ENCODE measurements around the gene METTL1.

METTL1 gene

GRCh38 chr12:57769594-57769993, 2.3 kb downstream of the METTL1 start:
- no peak for DNase-seq (ENCODE audit: low read depth in 2 of 2)

DNA sequence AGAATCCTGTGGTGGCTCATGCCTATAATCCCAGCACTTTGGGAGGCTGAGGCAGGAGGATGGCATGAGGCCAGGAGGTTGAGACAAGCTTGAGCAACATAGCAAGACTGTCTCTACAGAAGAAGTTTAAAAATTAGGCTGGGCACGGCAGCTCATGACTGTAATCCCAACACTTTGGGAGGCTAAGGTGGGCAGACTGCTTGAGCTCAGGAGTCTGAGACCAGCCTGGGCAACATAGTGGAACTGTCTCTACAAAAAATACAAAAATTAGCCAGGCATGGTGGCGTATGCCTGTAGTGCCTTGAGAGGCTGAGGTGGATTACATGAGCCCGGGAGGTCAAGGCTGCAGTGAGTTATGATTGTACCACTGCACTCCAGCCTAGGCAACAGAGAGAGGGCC, 4.0 kb downstream of the METTL1 start:
- no peak for DNase-seq (ENCODE audit: low read depth in 2 of 2)

- DNase-seq (ENCODE audit: low read depth in 2 of 2): no peak
Measured at GRCh38 chr12:57767305-57767698, 4.6 kb downstream of the METTL1 start.

DNA sequence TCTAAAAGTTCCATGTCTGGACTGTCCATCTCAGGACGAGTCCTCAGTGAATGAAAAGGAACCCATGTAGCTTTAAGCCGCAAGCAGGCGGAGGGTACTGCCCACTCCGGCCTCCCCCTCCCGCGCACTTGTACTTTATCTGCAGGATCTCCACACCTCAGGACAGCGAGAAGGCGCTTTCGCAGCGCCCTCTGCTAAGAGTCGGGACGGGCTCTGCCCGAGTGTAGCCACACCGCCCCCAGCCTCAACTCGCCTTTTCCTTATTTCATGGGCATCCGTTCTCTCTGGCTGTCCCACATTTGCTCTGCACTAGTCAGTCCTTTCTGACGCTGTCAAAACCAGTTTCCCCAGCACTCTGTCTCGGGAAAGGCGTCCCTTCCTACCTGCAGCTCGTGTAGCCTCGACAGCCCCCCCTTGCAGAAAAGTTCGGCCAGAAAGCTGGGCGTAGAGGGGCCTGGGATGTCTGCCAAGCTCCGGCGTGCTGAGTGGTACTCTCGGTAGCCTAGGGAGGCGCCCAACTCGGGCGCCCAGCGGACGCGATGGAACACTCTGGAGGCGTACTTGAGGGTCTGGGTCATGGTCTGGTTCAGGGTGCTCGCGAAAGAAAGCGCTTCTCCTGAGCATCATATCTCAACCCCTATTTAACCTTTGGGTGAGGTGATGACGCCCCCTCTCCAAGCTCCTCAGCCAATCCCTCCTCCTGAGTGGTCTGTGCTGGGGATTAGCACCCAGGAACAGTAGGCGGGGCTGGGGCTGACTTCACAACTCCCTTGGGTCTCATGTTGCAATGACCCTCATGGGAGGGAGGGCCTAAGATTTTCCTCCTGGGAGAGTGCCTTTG, 5.2 kb downstream of the METTL1 start, which contains the start of gene CYP27B1:
Gene CYP27B1 (minus strand): TSS at position 615 of the 841 bp plus-strand sequence. CDS start 37 bp downstream, at position 578.
- no peak for DNase-seq (ENCODE audit: low read depth in 2 of 2)

DNA sequence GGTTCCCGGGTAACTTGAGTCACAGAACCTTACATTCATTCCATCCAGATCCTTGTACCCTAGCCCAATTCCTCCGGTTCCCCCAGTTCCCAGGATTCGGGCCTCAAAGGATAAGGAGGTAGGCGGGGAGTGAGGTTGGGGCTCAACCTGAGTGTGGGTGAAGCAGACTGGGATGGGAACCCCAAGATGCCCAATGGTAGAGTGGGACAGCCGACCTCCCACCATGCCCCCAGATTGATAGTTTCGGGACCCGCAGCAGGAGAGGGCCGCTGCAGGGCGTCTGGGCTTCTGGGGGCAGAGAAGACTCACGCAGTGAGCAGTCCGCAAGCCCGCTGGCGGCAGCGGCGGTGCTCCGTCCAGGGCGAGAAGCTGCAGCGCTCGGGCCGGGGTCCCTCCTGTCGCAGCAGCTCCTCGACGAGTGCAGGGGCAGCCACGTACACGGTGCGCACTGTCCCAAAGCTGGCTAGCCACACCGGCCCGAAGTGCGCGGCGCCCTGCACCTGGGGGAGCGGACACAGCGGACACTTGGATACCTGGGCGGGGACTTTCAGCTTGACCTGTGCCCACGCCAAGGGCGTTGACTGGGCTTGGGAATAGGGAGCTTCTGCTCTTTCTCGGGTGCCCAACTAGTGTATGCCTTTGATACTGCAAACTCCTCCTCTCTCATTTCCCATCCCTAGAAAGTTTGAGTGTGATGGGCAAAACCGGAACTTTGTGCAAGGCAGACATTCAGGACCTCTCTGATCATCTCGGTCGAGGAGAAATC, 6.0 kb downstream of the METTL1 start:
- no peak for DNase-seq (ENCODE audit: low read depth in 2 of 2)

GRCh38 chr12:57765003-57765697, 6.8 kb downstream of the METTL1 start:
- DNase-seq (ENCODE audit: low read depth in 2 of 2): no peak

DNA sequence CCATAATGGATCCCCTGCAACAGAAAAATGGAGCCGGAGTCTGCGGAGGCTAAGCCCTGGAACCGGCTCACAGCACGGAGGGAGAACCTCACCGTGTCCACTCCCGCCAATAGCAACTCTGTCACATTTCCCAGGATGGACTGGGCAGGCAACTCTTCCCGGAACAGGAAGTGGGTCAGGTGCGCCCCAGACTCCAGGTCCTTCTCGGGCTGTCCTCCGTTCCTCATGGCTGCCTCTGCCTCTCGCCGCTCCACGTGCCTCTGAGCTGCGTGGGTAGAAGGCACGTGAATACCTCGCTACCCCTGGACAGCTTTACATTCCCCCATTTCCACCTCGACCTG, 7.3 kb downstream of the METTL1 start:
- DNase-seq (ENCODE audit: low read depth in 2 of 2): no peak

DNA sequence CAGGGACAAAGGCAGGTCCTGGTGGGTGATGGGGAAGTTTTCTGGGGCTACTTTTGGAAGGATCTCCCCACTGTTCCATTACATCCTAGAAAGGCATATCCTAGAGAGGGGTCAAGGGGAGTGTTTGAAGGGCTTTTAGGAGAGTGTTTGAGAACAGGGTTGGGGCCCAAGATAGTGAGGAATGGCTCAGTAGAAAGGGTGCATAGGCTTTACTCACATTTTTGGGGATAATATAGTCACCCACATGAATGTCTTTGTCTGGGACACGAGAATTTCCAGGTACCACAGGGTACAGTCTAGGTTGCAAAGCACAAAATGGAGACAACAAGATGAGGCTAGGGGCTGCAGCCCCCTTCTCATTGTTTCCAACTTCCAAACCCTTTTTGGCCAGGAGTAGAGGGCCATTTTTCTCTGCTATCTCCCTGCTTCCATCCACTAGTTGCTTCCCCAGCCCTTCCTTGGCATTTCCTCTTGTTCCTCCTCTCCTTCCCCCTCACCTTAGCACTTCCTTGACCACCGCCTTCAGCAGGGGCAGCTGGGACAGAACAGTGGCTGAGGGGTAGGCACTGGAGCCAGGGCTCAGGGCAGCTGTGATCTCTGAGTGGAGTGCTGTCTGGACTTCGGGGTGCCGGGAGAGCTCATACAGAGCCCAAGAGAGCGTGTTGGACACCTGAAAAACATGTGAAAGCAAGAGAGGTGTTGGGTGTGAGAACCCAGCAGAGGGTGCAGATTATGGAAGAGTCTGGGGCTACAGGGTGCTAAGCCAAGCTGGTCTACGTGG, 7.8 kb downstream of the METTL1 start:
- no peak for DNase-seq (ENCODE audit: low read depth in 2 of 2)

GRCh38 chr12:57762463-57762862, 9.4 kb downstream of the METTL1 start:
- DNase-seq (ENCODE audit: low read depth in 2 of 2): no peak

DNA sequence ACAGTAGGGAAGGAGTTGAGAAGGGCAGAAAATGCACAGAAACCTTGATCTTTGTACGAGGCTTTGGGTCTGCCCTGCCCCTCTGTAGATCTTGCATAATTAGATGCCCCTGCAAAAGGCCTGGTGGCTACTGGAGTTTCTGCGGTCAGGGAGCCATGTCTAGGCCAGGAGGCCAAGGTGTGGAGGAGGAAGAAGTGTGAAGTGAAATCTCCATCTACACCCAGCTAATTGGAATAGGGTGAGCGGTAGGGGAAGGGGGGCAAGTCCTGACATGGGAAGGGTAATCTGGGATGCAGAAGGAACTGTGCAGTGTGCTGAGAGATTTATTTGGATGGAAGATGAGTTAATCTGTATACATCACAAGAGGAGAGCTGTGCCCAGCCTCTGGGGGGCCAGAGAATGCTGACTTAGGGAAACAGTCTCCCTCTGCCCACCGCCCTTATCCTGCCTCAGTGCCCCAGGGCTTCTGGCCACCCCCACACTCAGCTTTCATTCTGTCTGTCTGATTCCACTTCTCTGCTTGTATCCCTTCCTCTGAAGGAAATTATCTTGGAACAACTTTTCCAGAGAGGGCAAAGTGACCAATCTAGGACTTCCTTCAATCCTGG, 10.4 kb downstream of the METTL1 start:
- DNase-seq (ENCODE audit: low read depth in 2 of 2): no peak

- no peak for DNase-seq (ENCODE audit: low read depth in 2 of 2)
Measured at GRCh38 chr12:57760347-57760982, 11.4 kb downstream of the METTL1 start.

DNA sequence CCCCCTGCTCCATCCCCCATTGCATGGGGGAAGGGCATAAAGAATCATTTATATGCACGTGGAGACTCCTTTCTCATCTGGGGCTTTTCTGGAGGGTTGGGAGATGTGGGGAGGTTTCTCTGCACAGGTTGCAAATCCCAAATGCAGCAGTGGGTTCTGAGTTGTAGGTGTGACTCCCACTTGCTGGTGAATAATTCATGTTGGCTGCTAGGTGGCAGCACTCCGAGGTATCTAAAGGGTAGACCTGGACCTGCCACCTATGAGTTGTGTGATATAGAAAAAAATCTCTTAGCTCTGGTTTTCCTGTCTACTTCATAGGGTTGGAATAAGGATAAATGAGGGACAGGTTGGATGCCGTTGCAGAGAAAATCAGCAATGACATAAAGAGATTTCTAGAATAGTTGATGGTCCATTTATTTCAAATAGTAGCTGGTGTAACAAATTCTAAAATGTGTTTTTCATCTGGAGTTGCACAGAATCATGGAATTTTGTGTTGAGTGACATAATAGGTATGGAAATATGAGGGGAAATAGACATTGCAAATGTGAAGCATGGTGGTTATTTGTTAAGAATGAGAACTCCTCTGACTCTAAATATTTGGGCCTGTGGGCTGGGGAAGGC, 12.4 kb downstream of the METTL1 start:
- no peak for DNase-seq (ENCODE audit: low read depth in 2 of 2)

DNA sequence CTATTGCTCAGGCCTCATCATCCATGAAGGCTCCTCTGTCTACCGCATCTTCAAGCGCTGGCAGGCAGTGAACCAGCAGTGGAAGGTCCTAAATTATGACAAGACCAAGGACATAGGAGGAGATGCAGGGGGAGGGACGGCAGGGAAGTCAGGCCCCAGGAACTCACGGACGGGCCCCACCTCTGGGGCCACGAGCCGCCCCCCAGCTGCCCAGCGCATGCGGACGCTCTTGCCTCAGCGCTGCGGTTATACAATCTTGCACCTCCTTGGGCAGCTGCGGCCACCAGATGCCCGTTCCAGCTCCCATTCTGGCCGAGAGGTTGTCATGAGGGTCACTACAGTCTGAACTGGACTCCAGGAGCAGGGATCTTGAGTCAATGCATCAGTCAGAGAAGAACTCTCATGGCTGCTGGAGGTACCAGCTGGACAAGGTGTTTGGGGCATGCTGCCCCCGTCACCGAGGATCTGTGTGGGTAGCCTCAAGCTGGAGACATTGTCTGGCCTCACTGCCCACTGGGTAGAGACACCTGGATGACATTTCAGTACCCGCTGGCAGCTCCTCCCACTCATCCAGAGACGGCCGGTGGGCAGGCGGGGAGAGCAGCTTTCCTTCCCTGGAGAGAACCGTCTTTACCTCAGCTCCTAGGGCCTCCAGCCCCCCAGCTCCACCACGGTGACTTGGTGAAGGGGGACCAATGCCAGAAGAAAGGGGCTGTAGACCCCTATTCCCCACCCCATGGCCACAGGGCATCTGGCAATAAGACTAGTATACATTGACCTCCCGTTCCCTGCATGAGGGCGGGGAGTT, 13.1 kb downstream of the METTL1 start:
- no peak for DNase-seq (ENCODE audit: low read depth in 2 of 2)

GRCh38 chr12:57757771-57758170, 14.1 kb downstream of the METTL1 start:
- DNase-seq (ENCODE audit: low read depth in 2 of 2): no peak

- no peak for DNase-seq (ENCODE audit: low read depth in 2 of 2)
Measured at GRCh38 chr12:57756406-57757341, 15.2 kb downstream of the METTL1 start.

DNA sequence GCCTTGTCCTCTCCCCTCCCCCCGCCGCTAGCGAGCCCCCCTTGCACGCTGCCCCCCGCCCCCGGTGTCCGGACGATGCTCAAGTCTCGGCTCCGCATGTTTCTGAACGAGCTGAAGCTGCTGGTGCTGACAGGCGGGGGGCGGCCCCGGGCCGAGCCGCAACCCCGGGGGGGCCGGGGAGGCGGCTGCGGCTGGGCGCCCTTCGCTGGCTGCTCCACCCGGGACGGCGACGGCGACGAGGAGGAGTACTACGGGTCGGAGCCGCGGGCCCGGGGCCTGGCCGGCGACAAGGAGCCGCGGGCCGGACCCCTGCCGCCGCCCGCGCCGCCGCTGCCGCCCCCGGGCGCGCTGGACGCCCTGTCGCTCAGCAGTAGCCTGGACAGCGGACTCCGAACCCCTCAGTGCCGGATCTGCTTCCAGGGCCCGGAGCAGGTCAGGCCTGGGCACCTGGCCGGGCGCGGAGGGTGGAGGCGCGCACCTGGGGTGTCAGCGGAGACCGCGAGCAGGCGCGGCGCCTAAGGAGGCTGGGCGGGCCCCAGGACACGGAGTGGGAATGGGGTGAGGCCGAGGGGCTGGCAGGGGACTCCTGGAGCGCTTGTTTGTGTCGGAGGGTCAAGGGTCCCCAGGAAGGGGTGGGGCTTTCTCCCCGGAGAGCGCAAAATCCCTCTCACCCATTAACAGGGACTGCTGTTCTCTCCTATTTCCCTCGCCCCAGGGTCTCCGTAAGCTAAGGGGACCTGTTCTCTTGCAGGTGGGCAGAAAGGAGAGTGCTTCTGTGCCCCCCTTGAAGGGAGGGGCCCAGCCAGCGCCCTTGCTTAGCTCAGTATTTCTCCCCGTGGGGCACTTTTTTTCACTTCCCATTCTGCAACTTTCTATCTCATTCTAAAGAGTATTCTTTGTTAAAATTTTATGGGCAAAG, 16.2 kb downstream of the METTL1 start:
- DNase-seq (ENCODE audit: low read depth in 2 of 2): no peak

DNA sequence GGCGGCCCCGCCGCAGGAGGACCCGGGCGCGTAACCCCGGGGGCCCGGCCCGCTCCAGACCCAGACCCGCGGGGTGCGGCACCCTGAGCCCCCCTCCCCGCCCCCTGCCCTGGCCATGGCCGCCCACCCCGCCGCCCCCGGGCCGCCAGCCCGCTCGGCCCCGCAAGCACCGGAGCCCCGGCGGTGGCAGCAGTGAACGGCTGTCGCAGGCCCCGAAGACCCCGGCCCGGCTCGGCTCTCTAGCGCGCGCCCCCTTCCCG, 16.8 kb downstream of the METTL1 start:
- no peak for DNase-seq (ENCODE audit: low read depth in 2 of 2)
